C4-2B (cell line): Measurements from ENCODE around the gene SSNA1.

Source experiments
- CTCF ChIP-seq: fragments of 450-650 bp; conservative IDR thresholded peaks from 2 replicates; pipeline ENCODE4 v1.5.1; 2017; ENCODE audit warnings: mild to moderate bottlenecking
- ZFX ChIP-seq: fragments of 450-650 bp; IDR thresholded peaks from 2 replicates; pipeline ENCODE4 v1.6.1; 2017

- TF ChIP-seq CTCF (no peak), ZFX (peak; percentile 52; the same call in 1 of the 2 replicates)
Observed at GRCh38 chr9:137223078-137223970, 34.8 kb downstream of the SSNA1 start.
